ENCODE results near the gene CIT.
A peak's percentile ranks its signal among the peaks of the same experiment; 100 is the strongest.
"Not testable (repeated sequence)": the region's sequence is repeated elsewhere in the genome, so short reads cannot be mapped to it uniquely, and the experiment has no call there.

Gene CIT, protein sequence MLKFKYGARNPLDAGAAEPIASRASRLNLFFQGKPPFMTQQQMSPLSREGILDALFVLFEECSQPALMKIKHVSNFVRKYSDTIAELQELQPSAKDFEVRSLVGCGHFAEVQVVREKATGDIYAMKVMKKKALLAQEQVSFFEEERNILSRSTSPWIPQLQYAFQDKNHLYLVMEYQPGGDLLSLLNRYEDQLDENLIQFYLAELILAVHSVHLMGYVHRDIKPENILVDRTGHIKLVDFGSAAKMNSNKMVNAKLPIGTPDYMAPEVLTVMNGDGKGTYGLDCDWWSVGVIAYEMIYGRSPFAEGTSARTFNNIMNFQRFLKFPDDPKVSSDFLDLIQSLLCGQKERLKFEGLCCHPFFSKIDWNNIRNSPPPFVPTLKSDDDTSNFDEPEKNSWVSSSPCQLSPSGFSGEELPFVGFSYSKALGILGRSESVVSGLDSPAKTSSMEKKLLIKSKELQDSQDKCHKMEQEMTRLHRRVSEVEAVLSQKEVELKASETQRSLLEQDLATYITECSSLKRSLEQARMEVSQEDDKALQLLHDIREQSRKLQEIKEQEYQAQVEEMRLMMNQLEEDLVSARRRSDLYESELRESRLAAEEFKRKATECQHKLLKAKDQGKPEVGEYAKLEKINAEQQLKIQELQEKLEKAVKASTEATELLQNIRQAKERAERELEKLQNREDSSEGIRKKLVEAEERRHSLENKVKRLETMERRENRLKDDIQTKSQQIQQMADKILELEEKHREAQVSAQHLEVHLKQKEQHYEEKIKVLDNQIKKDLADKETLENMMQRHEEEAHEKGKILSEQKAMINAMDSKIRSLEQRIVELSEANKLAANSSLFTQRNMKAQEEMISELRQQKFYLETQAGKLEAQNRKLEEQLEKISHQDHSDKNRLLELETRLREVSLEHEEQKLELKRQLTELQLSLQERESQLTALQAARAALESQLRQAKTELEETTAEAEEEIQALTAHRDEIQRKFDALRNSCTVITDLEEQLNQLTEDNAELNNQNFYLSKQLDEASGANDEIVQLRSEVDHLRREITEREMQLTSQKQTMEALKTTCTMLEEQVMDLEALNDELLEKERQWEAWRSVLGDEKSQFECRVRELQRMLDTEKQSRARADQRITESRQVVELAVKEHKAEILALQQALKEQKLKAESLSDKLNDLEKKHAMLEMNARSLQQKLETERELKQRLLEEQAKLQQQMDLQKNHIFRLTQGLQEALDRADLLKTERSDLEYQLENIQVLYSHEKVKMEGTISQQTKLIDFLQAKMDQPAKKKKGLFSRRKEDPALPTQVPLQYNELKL (N-terminal part only)

DNA sequence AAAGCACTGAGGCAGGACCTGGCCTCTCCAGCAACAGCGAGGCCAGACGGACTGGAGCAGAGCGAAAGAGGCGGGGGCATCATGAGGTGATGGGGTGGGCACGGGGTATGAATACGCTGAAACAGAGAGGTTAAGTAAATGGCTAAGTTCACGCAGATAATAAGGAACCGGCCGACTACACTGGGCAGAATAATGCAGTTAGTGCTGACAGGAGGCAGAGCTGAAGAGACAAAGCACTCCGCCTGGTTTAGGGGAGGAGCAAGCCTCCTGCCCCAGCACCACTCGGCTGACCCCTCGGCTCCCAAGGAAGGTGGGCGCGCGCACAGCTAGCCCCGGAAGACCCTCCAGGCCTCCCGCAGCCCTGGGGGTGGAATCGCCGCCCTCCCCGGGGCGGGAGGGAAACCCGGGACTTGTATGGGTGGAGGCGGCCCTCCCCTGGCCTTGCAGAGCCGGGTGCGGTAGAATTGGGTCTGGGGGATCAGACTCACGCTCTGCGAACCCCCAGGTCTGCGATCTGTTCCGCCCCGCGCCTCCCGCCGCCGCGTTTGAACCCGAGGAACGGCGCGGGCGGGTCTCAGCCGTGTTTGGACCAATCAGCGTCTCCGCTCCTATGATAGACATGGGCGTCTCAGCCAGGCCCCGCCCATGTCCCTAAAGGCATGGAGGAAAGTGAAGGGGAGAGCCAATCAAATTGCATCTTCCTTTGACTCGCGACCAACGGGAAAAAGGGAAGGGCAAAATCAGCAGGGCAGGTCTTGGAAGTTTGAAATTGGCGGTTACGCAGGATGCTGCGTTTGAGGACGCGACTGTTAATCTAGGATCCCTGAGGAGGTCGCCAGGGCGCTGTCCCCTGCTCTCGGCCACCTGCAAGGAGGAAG lies at the start of gene CIT:
CIT (minus strand) TSS at position 560 of the 878 bp plus-strand sequence. CDS start 1,152 bp downstream, outside the sequence.
- DNase-seq (ENCODE audit: low spot score) (peak; percentile 97), FAIRE-seq (peak; percentile 20)

DNA sequence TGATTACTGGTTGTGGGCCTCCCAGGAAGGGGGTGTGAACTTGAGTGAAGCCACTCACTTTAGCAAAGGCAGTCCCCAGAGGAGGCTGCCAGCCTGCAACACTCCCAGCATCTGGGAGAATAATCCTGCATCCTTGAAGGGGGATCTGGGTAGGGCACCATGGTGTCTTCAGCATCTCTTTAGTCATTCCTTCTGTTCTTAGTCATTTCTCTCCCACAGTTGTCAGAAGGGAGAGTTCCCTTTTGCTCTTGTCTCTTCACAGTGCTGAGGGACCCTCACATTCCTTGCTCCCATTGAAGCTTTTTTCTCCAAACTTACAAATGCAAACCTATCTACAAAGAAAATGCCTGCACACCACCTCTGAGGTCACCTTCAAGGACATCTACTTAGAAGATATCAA lies 48.1 kb upstream of the CIT start:
- no peak for DNase-seq (ENCODE audit: low spot score)
- no peak for FAIRE-seq

DNA sequence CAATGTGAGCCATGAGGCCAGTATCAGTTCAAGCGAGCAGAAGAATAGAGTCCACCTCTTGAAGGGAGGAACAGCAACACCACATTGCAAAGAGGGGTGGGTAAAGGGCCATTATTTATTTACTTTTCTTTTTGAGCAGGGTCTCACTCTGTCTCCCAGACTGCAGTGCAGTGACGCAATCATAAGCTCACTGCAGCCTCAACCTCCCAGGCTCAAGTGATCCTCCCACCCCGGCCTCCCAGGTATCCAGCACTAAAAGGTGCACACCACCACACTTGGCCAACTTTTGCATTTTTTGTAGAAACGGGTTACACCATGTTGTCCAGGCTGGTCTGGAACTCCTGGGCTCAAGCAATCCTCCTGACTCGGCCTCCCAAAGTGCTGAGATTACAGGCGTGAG lies 42.9 kb upstream of the CIT start:
- DNase-seq (ENCODE audit: low spot score) (no peak), FAIRE-seq (no peak)

DNA sequence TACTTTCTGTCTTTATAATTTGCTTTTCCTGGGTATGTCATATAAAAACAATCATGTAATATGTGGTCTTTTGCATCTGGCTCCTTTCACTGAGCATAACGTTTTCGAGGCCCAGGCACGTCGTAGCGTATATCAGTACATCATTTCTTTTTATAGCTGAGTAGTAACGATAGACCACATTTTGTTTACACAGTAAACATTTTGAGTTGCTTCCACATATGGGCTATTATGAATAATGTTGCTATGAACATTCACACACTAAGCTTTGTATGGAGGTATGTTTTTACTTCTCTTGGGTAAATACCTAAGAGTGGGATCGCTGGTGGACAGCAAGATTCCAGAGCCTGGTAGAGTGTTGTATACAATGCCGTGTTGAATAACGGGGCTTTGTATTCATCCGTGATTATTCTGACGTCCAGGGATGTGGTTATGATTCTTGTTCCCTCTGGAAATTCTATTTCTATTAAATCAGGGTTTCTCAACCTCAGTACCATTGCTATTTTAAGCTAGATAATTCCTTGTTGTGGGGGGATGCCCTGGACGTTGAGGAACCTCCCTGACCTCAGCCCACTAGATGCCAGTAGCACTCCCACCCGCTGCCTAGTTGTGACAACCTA lies 38.9 kb upstream of the CIT start:
- FAIRE-seq (no peak), DNase-seq (ENCODE audit: low spot score) (no peak)

DNA sequence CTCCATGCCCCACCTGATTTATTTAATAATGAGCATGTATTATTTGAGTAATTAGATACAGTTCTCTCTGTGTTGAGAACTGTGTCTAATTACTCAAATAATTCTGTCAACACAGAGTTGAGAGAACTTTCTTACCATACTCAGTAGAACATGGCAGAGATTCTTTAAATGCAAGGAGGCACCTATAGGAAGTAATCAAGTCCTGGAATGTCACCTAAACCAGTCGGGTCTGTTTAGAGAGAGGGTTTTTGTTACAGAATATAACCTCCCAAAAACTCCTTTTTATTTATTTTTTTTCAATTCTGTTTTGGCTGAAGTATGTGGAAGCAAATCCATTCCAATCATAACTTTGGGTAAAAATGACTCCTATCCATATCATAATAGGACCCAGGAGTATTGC lies 37.5 kb upstream of the CIT start:
- DNase-seq (ENCODE audit: low spot score) (no peak), FAIRE-seq (no peak)

DNA sequence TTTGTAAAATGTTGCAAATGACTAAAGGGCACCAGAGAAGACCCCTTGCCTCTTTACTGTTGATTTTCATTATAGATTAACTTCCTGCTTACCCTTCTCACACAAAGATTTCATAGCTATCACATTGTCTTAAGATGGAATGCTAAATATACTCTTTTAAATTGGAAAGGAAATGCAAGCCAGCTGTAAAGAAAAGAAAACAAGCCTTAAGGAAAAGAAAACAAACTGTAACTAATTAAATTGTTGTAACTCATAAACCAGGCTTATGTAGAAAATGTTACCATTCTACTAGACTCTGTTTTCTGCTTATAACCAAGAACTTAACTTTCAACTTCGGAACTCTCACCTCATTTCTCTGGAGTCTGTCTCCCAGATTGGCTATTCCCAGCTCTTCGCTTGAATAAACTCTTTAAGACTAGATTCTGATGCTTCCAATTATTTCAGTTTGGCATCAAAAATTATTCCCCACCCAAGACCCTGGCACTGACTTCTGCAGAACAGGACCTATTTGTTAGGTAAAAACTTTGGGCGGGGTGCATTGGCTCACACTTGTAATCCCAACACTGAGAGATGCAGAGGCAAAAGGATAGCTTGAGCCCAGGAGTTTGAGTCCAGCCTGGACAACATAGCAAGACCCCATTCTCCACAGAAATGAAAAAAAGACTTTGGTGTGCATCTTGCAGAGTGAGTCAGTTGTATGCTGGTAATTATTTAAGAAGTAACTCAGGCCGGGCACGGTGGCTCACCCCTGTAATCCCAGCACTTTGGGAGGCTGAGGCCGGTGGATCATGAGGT lies 36.6 kb upstream of the CIT start:
- FAIRE-seq = no peak
- DNase-seq (ENCODE audit: low spot score) = no peak

DNA sequence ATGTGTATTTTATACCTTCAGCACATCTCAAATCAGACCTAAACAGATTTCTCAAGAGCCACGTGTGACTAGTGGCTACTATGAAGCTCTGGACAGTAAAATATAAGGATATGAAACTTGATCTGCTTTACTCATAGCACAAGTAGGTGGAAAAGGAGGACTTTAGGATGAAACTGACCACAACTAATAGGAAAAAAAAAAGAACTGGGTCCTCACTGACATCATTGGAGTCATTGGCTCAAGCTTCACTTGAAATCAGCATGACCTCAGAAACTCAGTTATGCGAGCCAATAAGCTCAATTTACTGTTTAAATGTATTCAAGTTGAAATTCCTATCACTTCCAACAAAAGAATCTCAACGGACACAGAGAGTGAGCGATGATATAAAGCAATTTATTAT lies 34.1 kb upstream of the CIT start:
- DNase-seq (ENCODE audit: low spot score) = no peak
- no peak for FAIRE-seq

DNA sequence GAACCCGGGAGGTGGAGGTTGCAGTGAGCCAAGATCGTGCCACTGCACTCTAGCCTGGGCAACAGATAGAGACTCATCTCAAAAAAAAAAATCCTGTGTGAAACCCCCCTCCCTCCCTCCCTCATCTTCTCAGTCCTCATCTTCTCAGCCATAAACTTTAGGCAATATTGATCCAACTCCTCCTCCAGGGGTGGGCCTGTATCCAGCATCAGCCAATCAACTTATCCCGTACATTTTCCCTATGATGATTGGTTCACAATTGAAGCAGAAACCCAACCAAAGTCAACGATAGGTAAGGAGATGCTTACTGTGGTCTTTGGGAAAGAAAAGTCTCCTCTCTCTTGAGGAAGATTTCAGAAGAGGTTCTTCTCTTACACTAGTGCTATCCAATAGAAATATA lies 33.5 kb upstream of the CIT start:
- no peak for FAIRE-seq
- no peak for DNase-seq (ENCODE audit: low spot score)

DNA sequence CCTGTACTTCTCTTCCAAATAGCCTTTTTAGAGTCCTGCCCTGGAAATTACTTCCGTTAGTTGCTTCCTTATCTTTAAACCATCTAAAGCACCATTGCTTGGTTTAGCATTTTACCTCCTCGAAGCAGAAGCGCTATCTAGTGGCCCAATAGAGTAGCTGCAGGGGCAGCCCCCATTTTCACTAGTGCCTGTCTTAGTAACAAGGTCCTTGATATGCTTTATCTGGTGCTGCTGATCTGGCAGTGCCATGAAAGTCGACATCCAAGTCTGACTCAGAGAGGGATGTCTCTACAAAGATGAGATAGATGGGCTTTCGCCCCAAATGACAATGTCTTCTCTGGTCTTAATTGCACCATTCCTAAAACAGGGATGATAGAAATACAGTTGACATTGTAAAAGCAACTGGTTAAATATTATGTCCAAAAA lies 25.0 kb upstream of the CIT start:
- no peak for FAIRE-seq
- DNase-seq (ENCODE audit: low spot score) = peak; percentile 72

DNA sequence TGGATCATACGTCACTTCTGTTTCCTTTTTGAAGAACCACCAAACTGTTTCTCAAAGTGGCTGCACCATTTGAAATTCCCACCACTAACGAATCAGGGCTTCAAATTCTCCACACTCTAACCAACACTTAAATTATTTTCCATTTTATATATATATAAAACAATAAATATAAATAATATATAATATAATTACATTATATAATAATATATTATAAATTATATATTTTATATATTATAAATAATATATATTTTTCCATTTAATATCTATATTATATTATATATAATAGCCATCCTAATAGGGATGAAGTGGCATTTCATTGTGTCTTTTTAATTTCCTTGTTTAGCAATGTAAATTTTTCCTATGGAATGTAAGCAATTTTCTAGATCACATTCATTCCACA lies 24.6 kb upstream of the CIT start:
- DNase-seq (ENCODE audit: low spot score) (no peak), FAIRE-seq (no peak)

DNA sequence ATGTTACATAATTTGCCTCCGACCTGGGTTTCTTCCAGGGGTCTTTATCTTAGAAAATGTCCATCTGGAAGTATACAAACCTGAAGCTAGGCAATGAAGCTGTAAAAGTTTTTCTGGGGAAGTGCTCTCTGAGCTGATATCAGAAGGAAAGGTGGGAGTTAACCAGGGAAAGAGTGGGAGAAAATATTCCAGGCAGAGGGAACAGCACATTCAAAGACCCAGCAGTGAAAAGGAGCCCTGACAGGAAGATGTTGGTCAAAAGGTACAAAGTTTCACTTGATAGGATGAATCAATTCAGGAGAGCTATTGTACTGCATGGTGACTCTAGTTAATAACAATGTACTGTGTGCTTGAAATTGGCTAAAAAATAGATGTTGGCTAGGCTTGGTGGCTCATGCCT lies 17.8 kb upstream of the CIT start:
- DNase-seq (ENCODE audit: low spot score) (no peak), FAIRE-seq (no peak)

DNA sequence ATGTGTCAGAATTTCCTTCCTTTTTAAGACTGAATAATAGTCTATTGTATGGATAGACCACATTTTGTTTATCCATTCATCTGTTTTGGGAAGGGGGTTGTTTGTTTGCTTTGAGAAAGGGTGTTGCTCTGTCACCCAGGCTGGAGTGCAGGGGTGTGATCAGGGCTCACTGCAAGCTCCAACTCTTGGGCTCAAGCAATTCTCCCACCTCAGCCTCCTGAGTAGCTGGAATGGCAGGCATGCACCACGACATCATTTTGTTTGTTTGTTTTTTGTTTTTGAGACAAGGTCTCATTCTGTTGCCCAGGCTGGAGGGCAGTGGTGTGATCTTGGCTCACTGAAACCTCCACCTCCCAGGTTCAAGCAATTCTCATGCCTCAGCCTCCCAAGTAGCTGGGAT lies 15.5 kb upstream of the CIT start:
- not testable (repeated sequence) for FAIRE-seq; DNase-seq (ENCODE audit: low spot score)

DNA sequence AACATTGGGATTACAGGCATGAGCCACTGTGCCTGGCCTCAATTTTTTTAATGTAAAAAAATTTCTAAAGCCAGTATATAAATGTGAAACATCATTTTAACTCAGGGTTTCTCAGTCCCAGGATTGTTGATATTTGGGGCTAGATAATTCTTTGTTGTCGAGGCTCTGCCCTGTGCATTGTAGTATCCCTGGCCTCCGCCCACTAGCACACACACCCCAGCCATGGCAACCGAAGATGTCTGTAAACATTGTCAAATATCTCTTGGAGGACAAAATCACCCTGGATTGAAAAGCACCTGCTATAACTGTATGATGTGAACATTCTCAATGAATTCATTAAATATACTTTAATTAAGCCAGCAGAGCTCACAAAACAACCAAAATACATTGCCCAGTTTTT lies 8.4 kb upstream of the CIT start:
- no peak for FAIRE-seq

DNA sequence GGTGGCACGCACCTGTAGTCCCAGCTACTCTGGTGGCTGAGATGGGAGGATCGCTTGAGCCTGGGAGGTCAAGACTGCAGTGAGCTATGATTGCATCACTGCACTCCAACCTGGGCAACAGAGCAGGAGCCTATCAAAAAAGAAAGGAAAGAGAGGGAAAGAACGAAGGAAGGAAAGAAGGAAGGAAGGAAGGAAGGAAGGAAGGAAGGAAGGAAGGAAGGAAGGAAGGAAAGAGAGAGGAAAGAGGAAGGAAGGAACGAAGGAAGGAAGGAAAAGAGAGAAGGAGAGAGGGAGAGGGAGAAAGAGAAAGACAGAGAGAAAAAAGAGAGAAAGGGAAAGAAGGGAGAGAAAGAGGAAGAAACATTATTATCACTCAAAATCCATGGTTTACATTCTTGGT lies 6.7 kb upstream of the CIT start:
- FAIRE-seq = not testable (repeated sequence)

More for the DNA sequence above, 8.4 kb upstream of the CIT start:
- no peak for DNase-seq (ENCODE audit: low spot score)

DNA sequence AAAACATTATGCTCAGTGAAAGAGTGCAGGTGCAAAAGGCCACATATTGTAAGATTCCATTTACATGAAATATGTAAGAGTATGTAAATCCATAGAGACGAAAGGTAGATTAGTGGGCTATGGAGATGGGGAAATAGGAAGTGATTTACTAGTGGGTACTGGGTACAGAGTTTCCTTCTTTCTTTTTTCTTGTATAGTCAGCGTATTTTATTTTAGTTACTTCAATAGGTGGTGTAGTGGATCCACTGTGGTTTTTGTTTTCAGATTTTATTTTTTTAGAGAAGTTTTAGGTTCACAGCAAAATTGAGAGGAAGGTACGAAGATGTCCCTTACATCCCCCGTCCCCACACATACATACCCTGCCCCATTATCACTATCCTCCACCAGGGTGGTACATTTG lies 6.1 kb upstream of the CIT start:
- DNase-seq (ENCODE audit: low spot score) (no peak), FAIRE-seq (no peak)

More for the DNA sequence above, 6.7 kb upstream of the CIT start:
- not testable (repeated sequence) for DNase-seq (ENCODE audit: low spot score)

DNA sequence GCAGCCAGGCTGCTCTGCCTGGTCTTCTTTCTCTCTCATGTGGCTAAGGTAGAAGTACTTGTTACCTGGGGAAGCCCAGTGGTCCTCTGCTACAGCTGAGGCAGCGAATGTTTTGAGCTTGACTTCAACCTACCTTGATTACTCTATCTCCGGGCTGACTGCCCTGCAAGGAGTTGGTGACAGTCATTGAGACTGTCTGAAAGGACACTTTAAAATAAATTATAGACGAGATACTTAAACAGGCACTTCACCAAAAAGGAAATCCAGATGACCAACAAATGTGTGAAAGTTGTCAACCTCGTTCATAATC lies 474 bp upstream of the CIT start:
- no peak for FAIRE-seq
- no peak for DNase-seq (ENCODE audit: low spot score)

DNA sequence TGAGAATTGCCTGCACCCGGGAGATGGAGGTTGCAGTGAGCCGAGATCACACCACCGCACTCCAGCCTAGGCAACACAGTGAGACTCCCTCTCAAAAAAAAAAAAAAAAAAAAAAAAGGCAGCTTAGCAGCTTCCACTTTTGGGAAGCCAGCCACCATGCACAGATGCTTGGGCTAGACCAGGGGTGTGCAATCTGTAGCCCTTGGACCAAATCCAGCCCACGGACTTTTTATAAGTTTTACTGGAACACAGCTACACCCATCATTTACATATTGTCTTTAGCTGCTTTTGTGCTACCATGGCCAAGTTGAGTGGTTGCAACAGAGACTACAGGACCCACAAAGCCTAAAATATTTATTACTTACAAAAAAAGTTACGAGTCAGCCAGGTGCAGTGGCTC lies 6.7 kb downstream of the CIT start:
- no peak for DNase-seq (ENCODE audit: low spot score)
- no peak for FAIRE-seq

DNA sequence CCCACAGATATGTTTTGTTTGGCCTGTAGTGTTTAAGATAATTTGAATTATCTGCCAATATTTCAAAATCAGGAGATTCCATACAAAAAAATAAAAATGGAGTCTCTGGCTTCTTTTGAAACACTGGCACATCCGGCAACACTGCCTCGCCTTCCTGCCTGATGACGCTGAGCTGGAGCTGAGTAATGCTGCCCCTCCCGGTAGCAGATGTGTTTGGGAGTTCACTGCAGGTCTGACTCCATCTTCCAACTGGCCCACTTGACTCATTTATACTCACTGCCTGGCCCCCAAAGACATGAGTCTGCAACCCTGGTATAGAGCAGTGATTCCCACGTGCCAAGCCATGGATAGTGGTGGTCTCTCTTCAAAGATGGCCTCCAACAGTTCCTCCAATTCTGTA lies 7.4 kb downstream of the CIT start:
- FAIRE-seq (no peak), DNase-seq (ENCODE audit: low spot score) (peak; percentile 57)

DNA sequence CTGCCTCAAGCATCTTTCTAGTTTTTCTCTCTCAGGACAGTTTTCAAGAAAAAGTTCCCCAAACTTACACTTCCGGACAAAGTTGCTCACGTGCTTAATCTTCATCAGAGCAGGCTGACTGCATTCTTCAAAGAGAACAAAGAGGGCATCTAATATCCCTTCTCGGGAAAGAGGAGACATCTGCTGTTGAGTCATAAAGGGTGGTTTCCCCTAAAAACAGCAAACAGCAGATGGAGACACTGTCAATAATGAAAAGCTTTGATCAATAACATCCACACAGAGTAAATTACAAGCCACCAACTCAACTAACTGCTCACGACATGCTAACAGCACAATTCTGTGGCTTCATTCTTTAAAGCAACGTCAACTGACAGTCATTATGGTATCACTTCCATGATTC lies 8.1 kb downstream of the CIT start:
- DNase-seq (ENCODE audit: low spot score) = no peak
- FAIRE-seq = no peak
